Panc1 (cell line): ENCODE data around the gene ZNF335.

Source experiments
- CTCF ChIP-seq: fragments of 450-650 bp; IDR thresholded peaks from 2 replicates; pipeline ENCODE4 v1.5.1; 2017; ENCODE audit warnings: mild to moderate bottlenecking
- POLR2AphosphoS5 ChIP-seq: IDR thresholded peaks from 2 replicates; pipeline ENCODE4 v1.6.1; 2012; ENCODE audit warnings: mild to moderate bottlenecking, low read depth, low read length, moderate library complexity
- REST ChIP-seq, 2 experiments: IDR thresholded peaks; 2 replicates each; pipeline ENCODE4 v1.6.1; 2011 to 2012; ENCODE audit warnings: low read depth in 2 of 2, control low read depth in 1 of 2, low read length in 1 of 2, mild to moderate bottlenecking in 1 of 2, moderate library complexity in 1 of 2; ENCODE audit not compliant: insufficient read depth in 1 of 2
- SIN3A ChIP-seq: IDR thresholded peaks from 2 replicates; pipeline ENCODE4 v1.6.1; 2012; ENCODE audit warnings: low read depth, mild to moderate bottlenecking, low read length, moderate library complexity, borderline replicate concordance; ENCODE audit not compliant: insufficient read depth
- TCF7L2 ChIP-seq: IDR thresholded peaks from 2 replicates; pipeline ENCODE4 v1.6.1; 2011; ENCODE audit warnings: mild to moderate bottlenecking, low read depth, low read length, inconsistent platforms

GRCh38 chr20:45998761-45999160, 26.8 kb upstream of the ZNF335 start:
- TF ChIP-seq SIN3A (no peak), CTCF (no peak), TCF7L2 (no peak), POLR2AphosphoS5 (no peak), REST (IDR thresholded peaks at IDR 0.05; ENCODE audit: insufficient read depth in 1 of 2, low read depth in 2 of 2, low read length in 1 of 2) (no peak)
